GM18861 (cell line): ENCODE data around the gene PPP1R15B.

Experiments used
- ATAC-seq: cut with Tn5 transposase; IDR thresholded peaks from one replicate; pipeline ENCODE4 v1.9.1; 2021; ENCODE audit not compliant: unreplicated experiment

The PPP1R15B gene

DNA sequence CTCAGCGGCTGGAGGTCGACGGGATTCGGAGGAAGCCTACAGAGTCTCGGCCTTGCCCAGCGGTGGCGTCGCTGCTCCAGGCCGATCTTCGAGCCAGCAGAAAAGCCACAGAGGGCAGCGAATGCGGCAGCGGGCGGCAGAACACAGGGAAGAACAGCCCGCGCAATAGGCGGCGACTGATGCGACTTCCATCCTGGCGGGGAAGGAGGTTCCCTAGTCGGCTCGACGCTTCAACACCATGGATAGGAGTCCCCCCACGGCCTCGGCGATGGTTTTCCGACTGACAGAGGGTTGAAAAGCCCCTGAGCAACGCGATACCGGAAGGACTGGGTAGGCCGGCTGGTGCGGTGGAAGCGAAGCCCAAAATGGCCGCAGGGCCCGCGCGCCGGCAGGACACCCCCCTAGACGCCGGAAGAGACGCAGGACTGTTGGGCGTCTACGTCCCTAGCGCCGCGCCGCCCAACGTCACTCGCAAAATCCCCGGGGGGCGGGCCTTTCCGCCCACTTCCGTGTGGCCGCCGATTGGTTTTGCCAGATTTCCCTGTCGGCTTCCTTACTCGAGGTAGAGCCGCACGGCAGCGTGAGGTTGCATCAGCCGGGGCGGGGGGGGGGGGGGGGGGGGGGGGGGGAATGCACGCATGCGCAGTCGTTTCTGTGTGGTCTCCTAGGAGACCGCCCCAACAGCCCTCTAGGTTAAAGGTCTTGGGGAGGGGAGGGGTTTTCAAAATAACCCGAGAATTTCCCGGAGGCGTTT is at the start of gene PPP1R15B:
Gene PPP1R15B (minus strand): TSS at position 367 of the 754 bp plus-strand sequence. CDS start 406 bp downstream, outside the sequence.
- ATAC-seq = peak; percentile 82

DNA sequence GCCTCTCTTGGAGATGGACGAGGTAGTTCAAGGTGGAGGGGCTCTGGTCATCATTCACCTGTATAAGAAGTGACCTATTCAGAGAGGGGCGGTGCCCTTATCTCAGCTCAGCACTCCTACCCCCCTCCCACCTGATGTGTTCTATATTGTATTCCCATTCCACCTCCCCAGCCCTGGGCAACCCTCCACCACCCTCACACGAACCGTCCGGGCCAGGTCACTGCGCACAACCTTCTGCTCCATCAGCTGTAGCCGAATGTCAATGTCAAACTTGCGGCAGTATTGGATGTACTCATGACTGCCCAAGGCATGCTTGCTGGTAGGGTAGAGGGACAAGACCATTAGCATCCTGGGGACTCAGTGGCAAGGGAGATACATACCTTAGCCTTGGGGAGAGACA is 48.7 kb upstream of the PPP1R15B start:
- ATAC-seq = no peak

DNA sequence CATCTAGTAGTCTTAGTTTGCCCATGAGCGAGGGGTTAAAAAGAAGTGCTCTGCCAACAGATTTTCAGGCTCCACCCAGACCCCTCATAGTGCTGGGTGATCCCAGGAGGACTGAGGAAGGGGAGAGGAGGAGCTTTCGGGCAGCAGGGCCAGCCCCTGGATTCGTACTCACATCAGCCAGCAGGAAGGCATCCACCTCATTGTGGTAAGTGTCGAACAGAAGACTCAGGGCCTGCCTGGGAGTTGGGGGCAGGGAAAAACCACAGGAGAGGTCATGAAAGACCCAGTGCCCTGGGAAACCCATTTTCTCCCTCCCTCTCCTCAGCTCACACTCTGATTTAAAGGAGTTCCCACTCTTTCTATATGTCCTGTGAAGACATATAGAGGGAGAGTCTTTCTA is 48.1 kb upstream of the PPP1R15B start:
- no peak for ATAC-seq

DNA sequence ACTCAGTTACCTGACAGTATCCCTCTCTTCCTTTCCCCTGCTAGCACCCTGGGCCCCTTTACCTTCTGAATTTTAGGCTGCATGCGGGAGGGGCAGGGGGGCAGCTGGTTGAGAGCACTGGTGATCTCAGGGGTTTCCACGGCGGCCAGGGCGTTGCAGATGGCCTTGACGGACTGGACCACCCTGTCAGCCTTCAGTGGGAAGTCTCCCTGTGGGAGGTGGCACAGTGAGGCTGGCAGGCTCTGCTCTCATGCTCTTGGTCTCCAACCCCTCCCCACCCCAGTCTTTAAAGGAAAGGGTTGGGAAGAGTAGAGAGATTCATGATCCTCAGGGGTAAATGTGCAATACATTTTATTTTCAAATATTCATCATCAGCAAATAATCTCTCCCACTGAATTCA is 46.0 kb upstream of the PPP1R15B start:
- ATAC-seq = no peak

DNA sequence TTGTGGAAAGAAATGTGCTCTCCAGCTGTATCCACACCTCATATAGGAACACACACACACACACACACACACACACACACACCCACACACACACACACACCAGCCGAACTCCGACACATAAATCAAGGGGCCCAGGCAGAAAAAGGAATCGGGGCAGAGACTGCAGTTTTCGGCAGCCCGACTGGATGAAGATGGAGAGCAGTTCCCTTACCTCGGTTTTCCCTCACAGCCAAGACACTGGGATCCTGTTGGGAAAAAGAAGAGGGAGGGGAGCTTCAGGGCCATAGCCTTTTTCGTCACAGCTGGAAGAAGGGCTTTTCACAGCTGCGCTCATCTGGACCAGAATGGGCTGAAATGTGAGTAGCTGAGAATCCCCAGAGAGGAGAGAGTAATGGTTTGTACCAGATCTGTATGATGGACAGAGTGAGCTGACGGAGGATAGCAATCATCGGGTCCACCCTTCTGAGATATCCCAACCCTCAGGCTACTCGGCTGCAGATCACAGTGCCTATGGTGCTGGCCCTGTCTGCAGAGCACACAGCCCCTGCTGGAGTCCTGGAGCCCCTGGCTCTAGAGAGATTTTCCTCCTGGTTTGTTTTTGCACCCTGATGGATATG is 45.3 kb upstream of the PPP1R15B start:
- ATAC-seq = no peak

DNA sequence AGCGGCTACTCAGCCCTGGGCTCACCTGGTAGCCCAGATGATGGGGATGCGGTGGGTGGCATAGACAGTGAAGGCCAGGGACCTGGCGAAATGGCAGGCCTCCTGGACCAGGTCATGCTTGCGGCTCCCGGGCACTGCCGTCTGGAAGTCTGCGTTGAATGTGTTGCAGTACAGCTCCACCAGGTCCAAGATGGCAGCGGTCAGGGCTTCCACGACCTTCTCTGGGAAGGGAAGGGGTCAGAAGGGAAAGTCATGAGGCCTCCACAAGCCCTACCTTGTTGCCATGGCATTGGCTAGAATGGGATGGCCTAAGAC is 44.2 kb upstream of the PPP1R15B start:
- no peak for ATAC-seq

DNA sequence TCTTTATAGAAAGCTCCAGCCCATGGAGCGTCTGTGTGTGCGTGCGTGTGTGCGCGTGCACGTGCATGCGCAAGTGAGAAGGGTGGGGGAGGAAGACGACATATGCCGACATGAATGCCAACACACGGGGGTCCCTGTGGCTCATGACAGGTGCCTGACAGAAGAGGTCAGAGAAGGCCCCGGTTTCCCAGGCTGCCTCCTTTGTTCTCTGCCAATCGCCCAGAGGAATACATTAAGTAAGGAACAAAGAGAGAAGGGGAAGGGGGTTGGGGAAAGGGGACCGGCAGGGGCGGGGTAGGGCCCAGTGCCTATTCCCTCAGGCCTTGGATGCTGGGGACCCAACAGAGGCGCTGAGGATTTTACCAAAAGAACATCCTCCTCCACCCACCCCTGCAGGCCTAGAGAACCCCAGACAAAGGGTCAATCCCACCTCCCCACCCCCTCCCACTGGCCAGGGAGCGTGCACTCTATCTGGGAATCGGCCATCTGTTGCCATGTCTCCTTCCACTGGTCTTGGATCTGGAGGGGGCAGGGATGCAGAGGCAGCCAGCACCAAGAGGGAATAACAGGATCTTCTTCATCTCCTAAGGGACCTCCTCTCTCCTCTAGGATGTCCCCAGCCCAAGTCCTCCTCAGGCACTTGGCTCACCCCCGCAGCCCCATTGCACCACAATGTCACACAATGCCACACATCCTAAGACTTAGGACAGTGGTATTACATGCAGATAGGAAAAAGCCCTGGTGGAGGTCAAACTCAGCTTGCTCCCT is 43.6 kb upstream of the PPP1R15B start:
- ATAC-seq = no peak

DNA sequence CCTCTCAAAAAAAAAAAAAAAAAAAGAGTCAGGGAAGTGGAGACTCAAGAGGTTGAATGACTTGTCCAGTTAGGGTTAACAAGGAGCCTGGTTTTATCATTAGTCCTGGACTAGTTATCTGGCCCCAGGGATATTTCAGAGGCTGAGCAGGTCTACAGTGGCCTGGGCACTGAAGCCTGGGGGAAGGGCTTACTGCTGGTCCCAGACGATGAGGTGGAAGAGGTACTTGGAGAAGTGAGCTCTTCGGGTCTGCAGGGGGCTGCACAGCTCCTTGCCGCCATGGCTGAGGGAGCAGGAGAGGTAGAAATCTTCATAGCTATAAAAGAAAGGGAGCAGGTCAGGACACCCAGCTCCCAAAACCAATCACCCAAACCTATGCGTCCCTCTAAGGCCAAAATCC is 42.9 kb upstream of the PPP1R15B start:
- ATAC-seq = no peak

DNA sequence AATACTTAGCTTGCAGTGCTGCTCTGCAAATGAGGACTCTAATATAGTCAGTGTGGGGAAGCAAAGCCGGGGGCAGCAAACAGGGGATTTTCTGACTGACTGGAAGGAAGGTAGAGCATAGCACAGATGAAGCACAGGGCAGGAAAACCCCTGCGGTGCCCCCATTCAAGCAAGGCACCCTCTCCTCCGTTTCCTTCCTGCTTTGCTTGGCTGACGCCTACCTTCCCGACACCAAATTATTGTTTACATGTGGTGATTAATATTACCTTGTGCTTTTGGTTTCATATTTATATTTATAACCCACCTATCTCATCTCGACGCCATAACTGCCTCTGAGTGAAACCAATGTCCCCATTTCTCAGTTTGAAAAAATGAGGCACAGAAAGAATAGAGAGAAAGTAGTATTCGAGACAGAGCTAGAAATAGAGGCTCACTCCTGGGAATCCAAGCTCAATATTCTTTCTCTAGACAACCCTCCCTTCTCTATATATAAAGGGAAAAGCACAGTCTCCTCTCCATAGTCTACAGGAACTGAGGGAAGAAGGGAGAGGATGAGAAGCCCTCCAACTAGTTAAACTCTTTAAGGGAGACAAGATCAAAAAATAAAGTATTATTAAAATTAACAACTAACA is 41.6 kb upstream of the PPP1R15B start:
- ATAC-seq = peak; percentile 72

DNA sequence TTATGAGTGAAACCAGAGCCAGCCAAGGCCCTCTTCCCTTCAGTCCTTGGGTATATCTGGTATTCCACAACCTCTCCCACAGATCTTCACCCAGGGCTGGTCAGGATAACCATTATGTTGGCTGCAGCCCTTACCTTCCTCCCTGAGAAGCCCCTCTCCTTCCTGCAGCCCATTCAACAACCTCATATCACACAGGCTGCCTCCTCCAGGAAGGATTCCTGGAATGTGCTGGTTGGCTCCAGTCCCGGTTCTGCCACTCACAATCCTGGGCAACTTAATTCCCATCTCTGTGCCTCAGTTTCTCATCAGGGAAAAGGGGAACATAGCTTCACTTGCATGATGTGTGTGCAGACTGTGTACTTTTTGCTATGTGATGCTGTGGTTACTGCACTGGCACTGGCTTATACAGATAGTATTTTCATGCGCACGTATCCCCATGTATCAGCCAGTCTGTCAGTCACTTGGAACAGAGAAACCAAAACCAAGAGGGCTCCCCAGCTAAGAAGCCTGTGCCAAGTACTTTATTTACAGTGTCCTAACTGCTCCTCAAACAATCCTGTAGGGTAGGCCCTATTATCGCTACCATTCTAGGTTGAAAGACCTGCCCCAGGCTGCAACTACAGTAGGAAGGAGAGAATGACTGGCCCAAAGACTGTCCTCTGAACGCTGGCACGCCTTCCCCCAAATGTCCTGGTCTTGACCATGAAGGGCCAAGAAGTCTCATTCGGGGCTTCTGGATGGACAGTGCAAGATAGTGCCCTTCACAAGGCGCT is 39.9 kb upstream of the PPP1R15B start:
- no peak for ATAC-seq

DNA sequence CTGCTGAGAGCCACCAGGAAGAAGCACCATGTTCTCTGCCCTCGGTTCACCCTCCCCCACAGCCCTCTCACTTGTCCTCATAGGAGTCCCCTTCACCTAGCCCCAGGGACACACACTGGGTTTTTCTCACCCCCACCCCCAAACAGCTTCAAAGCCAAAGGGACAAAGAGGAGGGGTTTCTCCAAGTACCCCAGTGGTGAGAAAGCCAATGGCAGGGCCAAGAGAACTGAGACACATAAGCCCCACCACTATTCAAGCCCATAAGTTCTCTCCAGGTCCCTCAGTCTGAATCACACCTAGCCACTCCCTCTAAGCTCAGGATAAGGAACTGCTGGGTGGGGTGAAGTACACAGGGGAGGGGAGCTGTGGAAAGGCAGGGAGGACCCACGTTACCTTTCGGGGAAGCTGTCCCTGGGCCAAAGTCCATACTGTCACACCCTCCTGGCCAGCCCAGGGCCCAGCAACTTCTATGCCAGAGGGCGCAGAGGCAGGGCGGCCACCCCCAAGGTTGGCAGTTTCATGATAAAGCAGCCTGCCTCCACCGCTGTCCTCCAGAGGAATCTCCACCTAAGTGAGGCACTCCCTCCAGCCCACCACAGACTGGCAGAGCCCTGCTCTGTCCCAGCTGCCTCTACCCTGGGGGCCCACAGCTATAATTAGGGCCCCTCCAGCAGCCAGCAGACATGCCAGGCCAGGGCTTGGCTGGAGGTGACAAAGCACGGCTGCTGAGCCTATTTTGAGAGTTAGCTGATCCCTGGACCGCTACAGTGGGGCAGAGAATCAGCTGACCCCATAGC is 39.0 kb upstream of the PPP1R15B start:
- ATAC-seq = no peak

DNA sequence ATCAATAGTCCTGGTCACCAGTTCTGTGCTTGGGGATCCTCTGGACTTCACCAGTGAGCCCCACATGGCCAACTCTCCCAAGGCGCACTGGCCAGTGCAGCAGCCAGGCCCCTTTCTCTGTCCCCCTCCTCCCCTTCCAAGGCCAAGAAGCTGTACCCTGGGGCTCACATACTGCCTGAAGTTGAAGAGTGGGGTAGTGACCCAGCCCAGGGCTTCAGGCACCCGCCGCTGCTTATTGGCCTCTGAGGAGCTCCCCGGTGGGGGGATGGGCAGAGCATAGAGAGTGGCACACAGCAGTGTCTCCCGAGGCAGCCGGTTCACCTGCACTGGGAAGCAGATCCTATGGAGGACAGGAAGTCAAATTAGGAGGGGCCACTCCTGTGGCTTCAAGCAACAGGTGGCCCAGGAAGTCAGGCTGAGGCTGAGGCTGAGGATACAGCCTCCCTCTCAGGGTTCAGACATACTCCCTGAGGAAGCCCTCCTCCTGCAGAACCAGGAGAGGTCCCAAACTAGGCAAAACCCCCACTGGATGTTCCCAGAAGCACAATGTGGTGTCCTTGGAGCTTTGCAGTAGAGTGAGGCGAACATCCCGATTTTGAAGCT is 38.2 kb upstream of the PPP1R15B start:
- ATAC-seq = no peak

DNA sequence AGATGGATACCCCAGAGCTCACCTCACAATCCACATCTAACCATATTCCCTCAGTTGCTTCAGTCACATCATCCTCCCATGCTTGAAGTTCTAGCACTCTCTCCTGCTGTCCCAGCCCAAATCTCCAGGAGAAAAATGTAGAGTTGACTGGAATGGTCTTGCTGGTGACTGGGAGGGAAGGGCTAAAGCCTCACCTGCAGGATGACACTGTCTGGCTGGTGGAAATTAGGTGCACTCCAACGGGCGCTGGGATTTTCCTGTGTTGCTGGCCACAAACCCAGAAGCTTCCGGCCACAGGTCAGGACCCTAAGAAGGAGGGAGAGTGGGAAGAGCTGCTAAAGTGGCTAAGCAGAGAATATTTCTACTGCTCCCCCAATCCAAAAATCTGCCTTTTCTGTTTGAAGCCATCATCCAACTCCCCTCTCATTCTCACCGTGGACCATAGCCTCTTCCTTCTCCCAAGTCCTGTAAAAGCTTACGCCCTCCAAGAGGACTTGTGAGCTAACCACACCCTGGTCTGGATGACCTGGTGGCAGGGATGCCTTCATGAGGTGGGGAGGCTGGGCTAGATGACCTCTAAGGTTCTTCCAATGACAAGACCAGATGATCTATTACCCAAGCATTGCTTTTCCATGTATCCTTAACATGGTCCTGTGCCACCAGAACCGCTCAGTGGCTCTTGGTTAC is 37.5 kb upstream of the PPP1R15B start:
- no peak for ATAC-seq

DNA sequence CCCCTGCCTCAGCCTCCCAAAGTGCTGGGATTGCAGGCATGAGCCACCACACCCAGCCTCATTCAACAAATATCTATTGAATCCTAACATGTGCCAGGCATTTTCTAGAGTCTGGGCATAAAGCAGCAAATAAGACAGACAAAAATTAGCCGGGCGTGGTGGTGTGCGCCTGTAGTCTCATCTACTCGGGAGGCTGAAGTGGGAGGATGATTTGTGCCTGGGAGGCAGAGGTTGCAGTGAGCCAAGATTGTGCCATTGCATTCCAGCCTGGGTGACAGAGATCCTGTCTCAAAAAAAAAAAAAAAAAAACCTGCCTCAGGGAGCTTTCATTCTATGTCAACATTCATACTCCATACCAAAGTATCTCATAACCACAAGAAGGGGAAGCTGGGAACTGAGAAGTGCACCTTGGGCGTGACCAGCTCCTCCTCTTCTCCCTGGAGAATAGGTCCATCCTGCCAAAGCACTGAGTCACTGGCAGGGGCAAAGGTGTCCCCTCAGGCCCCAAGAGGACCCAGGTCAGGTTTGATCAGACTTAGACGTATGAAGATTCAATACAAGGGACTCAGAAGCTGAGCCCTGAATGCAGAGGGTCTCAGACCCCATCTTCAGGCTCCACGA is 36.8 kb upstream of the PPP1R15B start:
- ATAC-seq = no peak

DNA sequence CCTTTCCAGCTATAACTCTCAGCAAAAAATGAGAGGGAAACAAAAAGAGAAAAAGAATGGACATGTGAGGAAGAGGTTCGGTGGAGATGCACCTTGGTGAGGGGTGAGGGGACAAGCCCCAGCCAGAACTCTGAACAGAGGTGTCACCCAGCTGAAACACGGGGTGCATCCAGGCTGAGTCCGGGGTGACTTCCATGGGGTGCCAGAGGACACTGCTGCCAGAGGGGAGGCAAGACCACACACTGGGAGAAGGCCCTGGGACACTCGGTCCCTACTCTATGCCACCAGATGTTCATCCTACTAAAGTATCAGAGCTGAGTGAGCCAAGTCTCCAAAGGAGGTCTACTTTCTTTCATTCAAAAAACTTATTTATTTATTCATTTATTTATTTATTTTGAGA is 36.1 kb upstream of the PPP1R15B start:
- no peak for ATAC-seq

DNA sequence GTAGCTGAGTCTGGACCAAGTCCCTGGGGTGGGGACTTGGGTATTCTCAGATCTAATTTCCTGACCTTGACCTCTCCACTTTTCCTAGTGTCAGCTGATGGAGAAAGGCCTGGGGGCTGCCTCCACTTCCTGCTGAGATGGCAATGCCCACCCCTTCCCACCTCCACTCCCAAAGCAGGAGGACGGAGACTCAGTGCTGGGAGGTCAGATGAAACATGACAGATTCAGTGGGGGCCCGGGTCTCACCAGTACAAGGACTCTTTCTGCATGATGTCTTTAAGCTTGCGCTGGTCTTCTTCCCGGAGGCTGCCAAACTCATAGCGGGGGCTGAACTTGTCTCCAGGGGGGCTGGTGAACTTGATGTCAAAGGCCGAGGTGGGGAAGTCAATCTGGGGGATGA is 35.6 kb upstream of the PPP1R15B start:
- no peak for ATAC-seq

DNA sequence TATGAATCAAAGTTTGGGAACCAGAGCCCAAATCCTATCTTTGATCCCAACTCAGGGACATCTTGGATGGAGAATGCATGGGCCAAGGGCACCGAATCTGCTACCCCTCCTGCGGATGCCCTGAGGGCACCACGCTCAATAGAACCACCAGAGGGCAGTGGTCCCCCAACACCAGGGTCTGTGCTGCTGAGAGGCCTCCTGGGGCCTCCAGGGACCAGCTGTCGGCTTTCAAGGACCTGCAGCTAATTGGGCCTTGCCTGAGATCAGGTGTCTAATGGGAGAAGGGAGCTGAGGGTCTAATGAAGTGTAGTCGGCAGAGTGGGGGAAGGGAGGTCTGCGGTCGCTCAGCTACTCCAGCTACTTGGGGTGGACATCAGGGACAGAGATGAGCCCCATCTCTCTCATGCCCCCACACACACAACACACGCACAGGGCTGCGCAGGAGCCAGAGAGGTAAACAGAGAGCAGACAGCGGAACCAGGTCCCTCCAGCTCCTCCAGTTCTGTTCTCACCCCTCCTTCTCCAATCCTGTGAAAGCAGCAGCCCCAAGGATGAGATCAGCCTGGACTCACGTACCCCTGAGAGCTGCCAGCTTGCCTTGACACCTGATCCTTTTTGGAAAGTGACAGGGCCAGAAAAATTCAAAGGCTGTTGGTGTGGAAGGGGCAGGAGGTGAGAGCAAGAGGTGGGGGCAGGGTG is 34.9 kb upstream of the PPP1R15B start:
- ATAC-seq = peak; percentile 59

DNA sequence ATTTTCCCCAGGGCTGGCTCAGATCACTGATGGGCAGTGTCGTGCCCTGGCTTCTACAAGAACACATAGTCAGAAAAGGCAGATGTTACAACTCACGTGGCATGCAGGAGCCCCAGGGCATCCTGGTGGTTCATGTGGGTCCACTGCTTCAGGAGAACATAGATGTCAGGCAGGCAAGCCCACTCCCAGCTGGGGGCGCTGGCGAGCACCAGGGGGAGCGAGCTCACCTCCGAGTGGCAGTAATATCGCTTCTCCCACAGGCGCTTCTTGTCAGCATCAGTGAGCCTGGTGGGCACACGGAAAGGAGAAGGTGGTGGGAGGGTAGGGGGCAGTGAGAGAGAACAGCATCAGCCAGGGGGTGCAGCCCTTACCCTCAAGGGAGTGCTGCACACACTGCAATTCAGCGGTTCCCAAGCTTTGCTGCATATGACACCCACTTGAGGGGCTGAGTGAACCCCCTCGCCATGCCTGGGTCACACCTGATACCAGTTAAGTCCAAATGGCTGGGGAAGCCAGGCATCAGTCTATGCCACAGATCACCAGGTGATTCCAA is 34.3 kb upstream of the PPP1R15B start:
- peak; percentile 10 for ATAC-seq
